HCT116 (cell line): ENCODE data around the gene CCK. TPM values are rescaled to one million over a fixed set of nuclear protein-coding genes. Genes with fewer than 3 reads are reported as not detected.
A peak's percentile ranks its signal among the peaks of the same experiment; 100 is the strongest.

Experiments used
- ATAC-seq: fragments of 200-7000 bp; cut with Tn5 transposase; 2 replicates; pipeline ENCODE4 v1.9.1; 2020; ENCODE audit warnings: mild to moderate bottlenecking, moderate library complexity
- BruUV-seq: library from RNA; stranded (reverse); fragments of 400-500 nt; replicated peaks from 2 replicates; lab custom pipeline; 2021; lab: Mats Ljungman, UMichigan
- CTCF ChIA-PET: fragments of 300-600 bp; sonication (Branson Sonifier 250); formaldehyde crosslinking; loops from one replicate; lab custom pipeline; 2021; ENCODE audit warnings: antibody characterized with exemption; lab: Charles Lee
- POLR2A ChIA-PET: fragments of 300-600, 350-600 bp; sonication (Branson Sonifier 250); formaldehyde crosslinking; loops from one replicate; lab custom pipeline; 2021; ENCODE audit warnings: antibody characterized with exemption; lab: Charles Lee
- RAD21 ChIA-PET, 2 experiments: fragments of 300-600 bp; sonication (Branson Sonifier 250); formaldehyde crosslinking; loops; one replicate each; lab custom pipeline; 2023; ENCODE audit warnings: low total read pairs in 2 of 2; ENCODE audit not compliant: uncharacterized antibody in 2 of 2, unreplicated experiment in 2 of 2, low non-redundant PET in 1 of 2; lab: Charles Lee
- DNase-seq: peaks from one replicate; pipeline ENCODE4 v3.0.0-alpha.2; 2010; ENCODE audit warnings: low read depth, low spot score
- H2AFZ ChIP-seq: fragments of 200-600 bp; shearing (Covaris generic), sonication (generic); 2 replicates; pipeline ENCODE4 v1.6.1; 2017; ENCODE audit warnings: low read depth, mixed run types, mixed read lengths, antibody characterized with exemption, low read length; ENCODE audit not compliant: poor library complexity, severe bottlenecking
- H3K27ac ChIP-seq: 2 replicates; pipeline ENCODE4 v1.5.1; 2012; ENCODE audit warnings: low read depth, low read length
- H3K27me3 ChIP-seq: fragments of 200-600 bp; sonication (generic); 2 replicates; pipeline ENCODE4 v1.6.1; 2016; ENCODE audit warnings: mixed run types, low read length, mixed read lengths; ENCODE audit not compliant: insufficient read depth
- H3K36me3 ChIP-seq, 2 experiments: fragments of 200-500 bp in 1 of 2; fragments of 200-600 bp in 1 of 2; sonication (Bioruptor generic) in 1 of 2; sonication (generic) in 1 of 2; 2 replicates each; pipeline versions ENCODE4 v1.5.1 to v1.6.1; 2014 to 2016; ENCODE audit warnings: low read length in 2 of 2, inconsistent platforms in 1 of 2, mixed read lengths in 1 of 2, mixed run types in 1 of 2; ENCODE audit not compliant: insufficient read depth in 2 of 2, control insufficient read depth in 1 of 2
- H3K4me1 ChIP-seq, 2 experiments: fragments of 200-600 bp in 1 of 2; sonication (generic) in 1 of 2; 2 replicates each; pipeline versions ENCODE4 v1.5.1 to v1.6.1; 2012 to 2017; ENCODE audit warnings: low read length in 2 of 2, inconsistent platforms in 1 of 2, mild to moderate bottlenecking in 1 of 2, mixed read lengths in 1 of 2, mixed run types in 1 of 2, moderate library complexity in 1 of 2; ENCODE audit not compliant: insufficient read depth in 2 of 2, control insufficient read depth in 1 of 2
- H3K4me2 ChIP-seq: fragments of 200-600 bp; sonication (generic); 2 replicates; pipeline ENCODE4 v1.6.1; 2017; ENCODE audit warnings: mixed run types, low read length, mixed read lengths
- H3K4me3 ChIP-seq, 2 experiments: fragments of 200-600 bp in 1 of 2; sonication (generic) in 1 of 2; replicated peaks in 1 of 2; 2 replicates each; pipeline ENCODE4 v1.5.1; 2011 to 2016; ENCODE audit warnings: low read length in 2 of 2, control low read depth in 1 of 2, low read depth in 1 of 2, mild to moderate bottlenecking in 1 of 2, mixed read lengths in 1 of 2, mixed run types in 1 of 2
- H3K79me2 ChIP-seq: fragments of 200-600 bp; sonication (generic); 2 replicates; pipeline ENCODE4 v1.6.1; 2017; ENCODE audit warnings: mild to moderate bottlenecking, mixed run types, low read length, moderate library complexity, mixed read lengths; ENCODE audit not compliant: insufficient read depth
- H3K9ac ChIP-seq: fragments of 200-600 bp; sonication (generic); 2 replicates; pipeline ENCODE4 v1.6.1; 2016; ENCODE audit warnings: low read length, mixed read lengths
- H3K9me2 ChIP-seq: fragments of 200-600 bp; sonication (generic), shearing (Covaris generic); 2 replicates; pipeline ENCODE4 v1.6.1; 2017; ENCODE audit warnings: mixed run types, mild to moderate bottlenecking, moderate library complexity; ENCODE audit not compliant: insufficient read depth
- H3K9me3 ChIP-seq, 2 experiments: fragments of 200-500 bp in 1 of 2; fragments of 200-600 bp in 1 of 2; sonication (Bioruptor generic) in 1 of 2; sonication (generic) in 1 of 2; 2 replicates each; pipeline ENCODE4 v1.6.1; 2014 to 2017; ENCODE audit warnings: low read length in 2 of 2, mixed read lengths in 2 of 2, inconsistent platforms in 1 of 2, low read depth in 1 of 2, mild to moderate bottlenecking in 1 of 2, mixed run types in 1 of 2, moderate library complexity in 1 of 2; ENCODE audit not compliant: control insufficient read depth in 1 of 2, insufficient read depth in 1 of 2
- H4K20me1 ChIP-seq: fragments of 200-600 bp; sonication (generic), shearing (Covaris generic); 2 replicates; pipeline ENCODE4 v1.6.1; 2017; ENCODE audit warnings: mixed run types, mild to moderate bottlenecking, moderate library complexity; ENCODE audit not compliant: insufficient read depth
- ATF3 ChIP-seq: IDR thresholded peaks from 2 replicates; pipeline ENCODE4 v1.6.1; 2012
- CEBPB ChIP-seq: IDR thresholded peaks from 2 replicates; pipeline ENCODE4 v1.6.1; 2012; ENCODE audit warnings: low read depth
- EGR1 ChIP-seq: IDR thresholded peaks from 2 replicates; pipeline ENCODE4 v1.6.1; 2012; ENCODE audit warnings: low read depth
- EZH2phosphoT487 ChIP-seq: fragments of 200-600 bp; IDR thresholded peaks from 2 replicates; pipeline ENCODE4 v1.6.1; 2018; ENCODE audit warnings: antibody characterized with exemption, borderline replicate concordance
- POLR2A ChIP-seq: IDR thresholded peaks from 2 replicates; pipeline ENCODE4 v1.7.0; 2011; ENCODE audit warnings: borderline replicate concordance; ENCODE audit not compliant: insufficient read depth, insufficient read length; ENCODE audit errors: extremely low read depth
- POLR2AphosphoS5 ChIP-seq: IDR thresholded peaks from 2 replicates; pipeline ENCODE4 v1.6.1; 2011; ENCODE audit warnings: mild to moderate bottlenecking, low read depth, low read length, moderate library complexity
- SP1 ChIP-seq: IDR thresholded peaks from 2 replicates; pipeline ENCODE4 v1.6.1; 2012; ENCODE audit warnings: low read depth
- SRF ChIP-seq: IDR thresholded peaks from 2 replicates; pipeline ENCODE4 v1.6.1; 2012; ENCODE audit warnings: low read depth
- TCF7L2 ChIP-seq: IDR thresholded peaks from 2 replicates; pipeline ENCODE4 v1.7.0; 2011; ENCODE audit warnings: borderline replicate concordance, inconsistent platforms; ENCODE audit not compliant: insufficient read depth, insufficient read length; ENCODE audit errors: extremely low read depth
- YY1 ChIP-seq: IDR thresholded peaks from 2 replicates; pipeline ENCODE4 v1.6.1; 2011; ENCODE audit warnings: low read length, low read depth, moderate library complexity, mild to moderate bottlenecking; ENCODE audit not compliant: insufficient replicate concordance; ENCODE audit errors: extremely low read depth
- ZNF274 ChIP-seq: fragments of 200-500 bp; sonication (Bioruptor generic); IDR thresholded peaks from 2 replicates; pipeline ENCODE4 v1.6.1; 2014; ENCODE audit warnings: mild to moderate bottlenecking, low read depth, low read length, inconsistent platforms
- intact Hi-C: fragments of 100-400 bp; cut with micrococcal nuclease; formaldehyde crosslinking; loops from 2 replicates; pipeline ENCODE4 v1.10.0; 2022
- total RNA-seq: library from RNA; stranded (reverse); gene quantifications from one replicate; pipeline ENCODE4 v1.2.1, GENCODE V29; 2021; ENCODE audit not compliant: unreplicated experiment
- TF ChIP-seq, protein P1 (sequence below): IDR thresholded peaks from 2 replicates; pipeline ENCODE4 v1.6.1; 2011; ENCODE audit warnings: mild to moderate bottlenecking, low read length, moderate library complexity; ENCODE audit not compliant: insufficient replicate concordance; ENCODE audit errors: extremely low read depth

The CCK gene
- total RNA-seq, 1 experiment from 2014 or later: 0.32 TPM

DNA sequence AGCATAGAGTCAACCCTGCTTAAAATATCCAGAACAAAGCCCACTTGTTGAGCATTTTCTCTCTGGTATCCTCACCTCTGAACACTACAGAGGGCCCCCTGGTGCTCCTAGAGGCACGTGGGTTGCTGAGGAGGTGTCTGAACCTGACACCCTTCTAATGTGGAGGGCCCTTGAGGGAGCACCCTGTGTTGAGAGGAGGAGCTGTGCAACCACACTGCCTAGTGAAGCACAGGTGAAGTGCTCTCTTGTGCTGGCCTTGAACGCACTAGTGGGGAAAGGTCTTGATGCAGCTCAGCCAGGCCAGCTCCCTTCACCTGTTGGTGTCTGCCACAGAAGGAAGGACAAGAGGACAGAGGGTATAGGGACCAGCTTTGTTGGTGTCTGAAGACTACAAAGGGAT, 51.9 kb downstream of the CCK start:
- Histone ChIP-seq H3K4me2 (no peak overlapping the region), H3K9me3 (no peaks in the 10 kb centered on the region), H3K27me3 (no peaks in the 10 kb centered on the region), H3K9me2 (no peaks in the 10 kb centered on the region), H3K4me3 (no peak overlapping the region), H4K20me1 (no peaks in the 10 kb centered on the region), H3K9ac (no peak overlapping the region), H3K27ac (no peak overlapping the region), H3K79me2 (no peaks in the 10 kb centered on the region), H2AFZ (no peak overlapping the region), H3K4me1 (peaks cover 2 to 12% of the 10 kb centered on the region in 2 experiments; a peak in 2 of 4 replicates), H3K36me3 (0 out of 4 replicates have a peak, but pooled peaks cover 2 to 4% of the 10 kb centered on the region in 2 experiments)
- intact Hi-C loops: no loop called here
- TF ChIP-seq EZH2phosphoT487 (no peak), TCF7L2 (no peak), SP1 (no peak), SRF (no peak), YY1 (no peak), EGR1 (no peak), POLR2A (no peak), CEBPB (no peak), ATF3 (no peak), POLR2AphosphoS5 (no peak), ZNF274 (no peak)
- TF ChIP-seq, protein P1, sequence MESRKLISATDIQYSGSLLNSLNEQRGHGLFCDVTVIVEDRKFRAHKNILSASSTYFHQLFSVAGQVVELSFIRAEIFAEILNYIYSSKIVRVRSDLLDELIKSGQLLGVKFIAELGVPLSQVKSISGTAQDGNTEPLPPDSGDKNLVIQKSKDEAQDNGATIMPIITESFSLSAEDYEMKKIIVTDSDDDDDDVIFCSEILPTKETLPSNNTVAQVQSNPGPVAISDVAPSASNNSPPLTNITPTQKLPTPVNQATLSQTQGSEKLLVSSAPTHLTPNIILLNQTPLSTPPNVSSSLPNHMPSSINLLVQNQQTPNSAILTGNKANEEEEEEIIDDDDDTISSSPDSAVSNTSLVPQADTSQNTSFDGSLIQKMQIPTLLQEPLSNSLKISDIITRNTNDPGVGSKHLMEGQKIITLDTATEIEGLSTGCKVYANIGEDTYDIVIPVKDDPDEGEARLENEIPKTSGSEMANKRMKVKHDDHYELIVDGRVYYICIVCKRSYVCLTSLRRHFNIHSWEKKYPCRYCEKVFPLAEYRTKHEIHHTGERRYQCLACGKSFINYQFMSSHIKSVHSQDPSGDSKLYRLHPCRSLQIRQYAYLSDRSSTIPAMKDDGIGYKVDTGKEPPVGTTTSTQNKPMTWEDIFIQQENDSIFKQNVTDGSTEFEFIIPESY: no peak
- no TSS peak for BruUV-seq
- CTCF ChIA-PET: no interaction called here
- POLR2A ChIA-PET: no interaction called here
- RAD21 ChIA-PET: no interaction called here
- DNase-seq (no peak), ATAC-seq (peak; percentile 46; the same call in 1 of the 2 replicates)
